ENCODE results near the gene MYRIP. TPM values are rescaled to one million over a fixed set of nuclear protein-coding genes. Genes with fewer than 3 reads are reported as not detected.

Gene MYRIP
- total RNA-seq, 1 donor from 2014 or later: 0.54 TPM

DNA sequence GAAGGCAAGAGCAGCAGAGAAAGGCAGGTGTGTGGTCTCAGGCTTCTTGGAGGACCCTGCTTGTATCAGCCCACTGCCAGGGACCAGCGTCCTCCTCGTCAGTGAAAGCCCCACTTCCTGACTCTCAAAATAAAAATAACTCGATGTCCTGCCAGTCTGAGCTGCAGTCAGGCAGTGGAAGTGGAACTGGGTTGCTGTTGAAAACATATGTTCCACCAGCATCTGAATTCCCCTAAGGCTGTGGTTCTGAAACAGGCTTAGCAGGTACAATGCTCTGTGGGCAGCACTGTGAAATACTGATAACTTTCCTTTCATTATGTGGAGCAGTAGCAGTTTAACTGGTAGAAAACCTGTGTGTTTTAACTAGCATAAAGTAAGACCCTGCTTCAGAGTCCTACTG is 378.5 kb downstream of the MYRIP start:
- H3K36me3 Mint-ChIP-seq (ENCODE audit: low read depth): no peaks in the 10 kb centered on the region

DNA sequence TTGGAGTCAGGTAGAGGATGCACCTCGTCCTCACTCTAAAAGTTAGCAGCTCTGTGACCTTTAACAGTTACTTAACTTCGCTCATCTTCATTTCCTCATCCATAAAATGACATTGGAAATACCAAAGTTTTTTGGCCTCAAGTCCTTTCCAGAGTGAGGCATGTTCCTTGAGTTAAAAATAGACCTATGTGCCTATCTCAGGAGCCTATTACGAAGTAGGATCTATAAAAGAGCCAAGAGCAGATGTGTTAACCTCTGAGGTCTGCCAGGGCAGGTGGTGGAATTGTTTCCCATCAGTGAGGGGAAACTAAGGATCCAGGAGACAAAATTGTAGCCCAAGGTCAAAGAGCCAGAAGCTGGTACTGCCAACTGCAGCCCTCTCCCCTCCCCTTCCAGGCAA is 379.7 kb downstream of the MYRIP start:
- Mint-ChIP-seq H3K27ac (ENCODE audit: unreplicated experiment) (peak overlapping the region; percentile 19), H3K27me3 (ENCODE audit: low read depth) (no peaks in the 10 kb centered on the region), H3K36me3 (ENCODE audit: low read depth) (no peaks in the 10 kb centered on the region), H3K9me3 (no peaks in the 10 kb centered on the region), H3K4me3 (no peak overlapping the region), H3K4me1 (no peaks in the 10 kb centered on the region)
- TF ChIP-seq, protein P1, sequence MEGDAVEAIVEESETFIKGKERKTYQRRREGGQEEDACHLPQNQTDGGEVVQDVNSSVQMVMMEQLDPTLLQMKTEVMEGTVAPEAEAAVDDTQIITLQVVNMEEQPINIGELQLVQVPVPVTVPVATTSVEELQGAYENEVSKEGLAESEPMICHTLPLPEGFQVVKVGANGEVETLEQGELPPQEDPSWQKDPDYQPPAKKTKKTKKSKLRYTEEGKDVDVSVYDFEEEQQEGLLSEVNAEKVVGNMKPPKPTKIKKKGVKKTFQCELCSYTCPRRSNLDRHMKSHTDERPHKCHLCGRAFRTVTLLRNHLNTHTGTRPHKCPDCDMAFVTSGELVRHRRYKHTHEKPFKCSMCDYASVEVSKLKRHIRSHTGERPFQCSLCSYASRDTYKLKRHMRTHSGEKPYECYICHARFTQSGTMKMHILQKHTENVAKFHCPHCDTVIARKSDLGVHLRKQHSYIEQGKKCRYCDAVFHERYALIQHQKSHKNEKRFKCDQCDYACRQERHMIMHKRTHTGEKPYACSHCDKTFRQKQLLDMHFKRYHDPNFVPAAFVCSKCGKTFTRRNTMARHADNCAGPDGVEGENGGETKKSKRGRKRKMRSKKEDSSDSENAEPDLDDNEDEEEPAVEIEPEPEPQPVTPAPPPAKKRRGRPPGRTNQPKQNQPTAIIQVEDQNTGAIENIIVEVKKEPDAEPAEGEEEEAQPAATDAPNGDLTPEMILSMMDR (conservative IDR thresholded peaks at IDR 0.05): no peak
- DNase-seq (ENCODE audit: low read depth, low spot score): no peak

More for the DNA sequence above, 378.5 kb downstream of the MYRIP start:
- no peak for DNase-seq (ENCODE audit: low read depth, low spot score)
- Mint-ChIP-seq H3K4me1 (no peaks in the 10 kb centered on the region), H3K27me3 (ENCODE audit: low read depth) (no peaks in the 10 kb centered on the region), H3K9me3 (no peaks in the 10 kb centered on the region), H3K27ac (ENCODE audit: unreplicated experiment) (no peak overlapping the region), H3K4me3 (no peak overlapping the region)
- TF ChIP-seq, protein P1 (conservative IDR thresholded peaks at IDR 0.05): no peak

DNA sequence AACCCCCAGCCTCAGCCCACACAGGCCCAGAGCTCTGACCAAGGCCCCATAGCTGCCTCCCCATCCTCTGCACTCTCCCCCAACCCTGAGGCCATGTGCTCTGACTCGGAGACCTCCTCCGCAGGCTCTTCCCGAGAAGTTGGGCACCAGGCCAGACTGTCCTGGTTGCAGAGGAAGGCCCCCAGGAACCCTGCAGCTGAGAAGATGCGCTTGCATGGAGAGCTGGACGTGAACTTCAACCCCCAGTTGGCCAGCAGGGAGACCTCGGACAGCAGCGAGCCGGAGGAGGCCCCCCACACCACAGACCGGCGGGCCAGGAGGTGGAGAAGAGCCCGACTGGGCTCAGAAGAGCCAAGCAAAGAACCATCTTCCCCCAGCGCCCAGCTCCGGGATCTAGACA is 380.6 kb downstream of the MYRIP start:
- no peaks in the 10 kb centered on the region for H3K27me3 Mint-ChIP-seq (ENCODE audit: low read depth)
- H3K4me3 Mint-ChIP-seq: no peak overlapping the region
- no peak overlapping the region for H3K27ac Mint-ChIP-seq (ENCODE audit: unreplicated experiment)
- no peak for DNase-seq (ENCODE audit: low read depth, low spot score)
- no peaks in the 10 kb centered on the region for H3K36me3 Mint-ChIP-seq (ENCODE audit: low read depth)
- H3K9me3 Mint-ChIP-seq: no peaks in the 10 kb centered on the region
- no peaks in the 10 kb centered on the region for H3K4me1 Mint-ChIP-seq
- TF ChIP-seq, protein P1 (conservative IDR thresholded peaks at IDR 0.05): no peak

DNA sequence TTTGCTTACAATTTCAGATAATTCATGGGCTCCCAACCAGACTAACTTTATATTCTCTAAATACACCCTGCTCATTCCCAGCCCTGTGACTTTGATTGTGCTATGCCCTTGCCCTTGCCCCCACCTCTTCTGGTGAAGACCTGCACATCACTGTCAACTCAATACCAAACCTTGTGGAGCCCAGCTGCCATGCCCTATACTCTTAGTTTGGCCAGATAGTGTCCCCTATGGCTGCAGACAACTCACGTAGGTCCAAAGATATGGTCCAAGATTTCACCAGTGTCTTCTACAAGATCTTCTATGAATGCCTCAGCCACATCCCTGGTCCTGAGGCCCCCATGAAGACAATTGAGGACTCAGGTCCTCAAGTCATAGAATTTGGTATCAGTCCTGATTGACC is 381.8 kb downstream of the MYRIP start:
- H3K27me3 Mint-ChIP-seq (ENCODE audit: low read depth): no peaks in the 10 kb centered on the region
- no peaks in the 10 kb centered on the region for H3K4me1 Mint-ChIP-seq
- TF ChIP-seq, protein P1 (conservative IDR thresholded peaks at IDR 0.05): no peak
- H3K4me3 Mint-ChIP-seq: no peak overlapping the region
- no peaks in the 10 kb centered on the region for H3K9me3 Mint-ChIP-seq
- no peaks in the 10 kb centered on the region for H3K36me3 Mint-ChIP-seq (ENCODE audit: low read depth)
- peak overlapping the region; percentile 80 for H3K27ac Mint-ChIP-seq (ENCODE audit: unreplicated experiment)
- DNase-seq (ENCODE audit: low read depth, low spot score): no peak

DNA sequence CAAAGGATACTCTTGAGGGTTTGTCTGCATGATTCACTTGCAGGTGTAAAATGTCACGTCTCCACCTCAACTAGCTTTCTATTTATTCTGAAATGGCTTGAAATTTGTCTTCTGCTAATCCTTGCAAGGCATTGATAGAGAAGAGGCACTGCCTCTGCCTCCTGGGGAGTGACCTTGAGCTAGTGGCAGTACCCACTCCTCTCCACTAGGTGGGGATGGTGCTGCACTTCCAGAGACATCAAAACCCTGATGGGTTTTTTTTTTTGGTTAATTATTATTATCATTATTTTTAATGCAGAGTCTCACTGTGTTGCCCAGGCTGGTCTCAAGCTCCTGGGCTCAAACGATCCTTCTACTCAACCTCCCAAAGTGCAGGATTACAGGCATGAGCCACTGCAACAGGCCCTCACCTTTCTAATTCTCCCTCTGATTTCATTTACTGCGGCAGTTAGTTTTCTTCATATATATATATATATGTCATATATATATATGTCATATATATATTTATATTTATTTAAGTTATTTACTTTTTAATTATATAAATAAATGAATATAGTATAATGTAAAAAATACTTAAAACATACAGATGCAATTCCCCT is 382.5 kb downstream of the MYRIP start:
- peak; percentile 61 for DNase-seq (ENCODE audit: low read depth, low spot score)
- no peak overlapping the region for H3K4me3 Mint-ChIP-seq
- no peak overlapping the region for H3K27ac Mint-ChIP-seq (ENCODE audit: unreplicated experiment)
- TF ChIP-seq, protein P1 (conservative IDR thresholded peaks at IDR 0.05): peak; percentile 93
- H3K4me1 Mint-ChIP-seq: no peaks in the 10 kb centered on the region
- H3K9me3 Mint-ChIP-seq: no peaks in the 10 kb centered on the region
- H3K27me3 Mint-ChIP-seq (ENCODE audit: low read depth): no peaks in the 10 kb centered on the region
- no peaks in the 10 kb centered on the region for H3K36me3 Mint-ChIP-seq (ENCODE audit: low read depth)
